LNCAP (cell line): Measurements from ENCODE around the gene LHX6.

Experiments
- CTCF ChIP-seq: fragments of 450-650 bp; IDR thresholded peaks from 2 replicates; pipeline ENCODE4 v1.5.1; 2017; ENCODE audit warnings: mild to moderate bottlenecking

Gene LHX6

DNA sequence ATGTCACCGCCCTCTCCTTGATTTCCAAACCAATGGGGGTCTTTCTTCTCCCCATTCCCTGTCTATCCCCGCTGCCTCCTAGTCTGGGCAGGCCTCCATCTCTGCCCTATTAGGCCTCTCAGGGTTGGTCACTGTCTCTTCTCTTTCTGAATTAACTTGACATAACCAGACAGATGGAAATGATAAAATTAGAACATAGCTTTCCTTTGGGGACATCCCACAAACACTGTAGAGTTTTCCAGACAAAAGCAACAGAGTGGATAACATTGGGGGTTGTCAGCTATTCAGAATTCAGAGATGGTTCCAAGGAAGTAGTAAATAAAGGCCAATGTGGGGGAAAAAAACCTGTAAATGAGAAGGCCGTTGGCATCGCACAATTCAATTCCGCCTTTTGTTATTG, 24.7 kb downstream of the LHX6 start:
- no peak for TF ChIP-seq CTCF

- TF ChIP-seq CTCF: no peak
Observed at GRCh38 chr9:122202111-122202510, 26.6 kb downstream of the LHX6 start.

- no peak for TF ChIP-seq CTCF
Observed at GRCh38 chr9:122201641-122202040, 27.1 kb downstream of the LHX6 start.

- TF ChIP-seq CTCF: no peak
Observed at GRCh38 chr9:122200960-122201595, 27.7 kb downstream of the LHX6 start.

- TF ChIP-seq CTCF: no peak
Observed at GRCh38 chr9:122197882-122198281, 30.9 kb downstream of the LHX6 start.

DNA sequence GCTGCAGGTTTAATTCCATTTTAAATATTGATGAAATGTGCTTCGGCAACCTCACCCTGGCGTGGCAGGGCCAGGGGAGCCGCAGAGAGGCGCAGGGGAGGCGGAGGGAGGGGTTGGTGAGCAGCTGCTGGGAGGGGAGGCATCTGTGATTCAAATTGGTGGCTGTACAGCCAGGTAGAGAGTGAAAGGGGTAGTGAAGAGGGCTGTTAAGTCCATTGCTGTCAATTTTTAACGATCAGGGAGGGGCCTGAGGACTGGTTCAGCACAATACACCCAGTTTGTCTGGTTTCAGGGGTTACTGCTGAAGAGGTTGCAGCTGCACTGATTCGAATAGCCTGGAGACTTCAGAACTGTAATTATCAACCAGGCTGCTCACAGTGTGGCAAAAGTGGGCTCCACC, 31.3 kb downstream of the LHX6 start:
- TF ChIP-seq CTCF: no peak

- no peak for TF ChIP-seq CTCF
Observed at GRCh38 chr9:122195875-122196274, 32.9 kb downstream of the LHX6 start.

DNA sequence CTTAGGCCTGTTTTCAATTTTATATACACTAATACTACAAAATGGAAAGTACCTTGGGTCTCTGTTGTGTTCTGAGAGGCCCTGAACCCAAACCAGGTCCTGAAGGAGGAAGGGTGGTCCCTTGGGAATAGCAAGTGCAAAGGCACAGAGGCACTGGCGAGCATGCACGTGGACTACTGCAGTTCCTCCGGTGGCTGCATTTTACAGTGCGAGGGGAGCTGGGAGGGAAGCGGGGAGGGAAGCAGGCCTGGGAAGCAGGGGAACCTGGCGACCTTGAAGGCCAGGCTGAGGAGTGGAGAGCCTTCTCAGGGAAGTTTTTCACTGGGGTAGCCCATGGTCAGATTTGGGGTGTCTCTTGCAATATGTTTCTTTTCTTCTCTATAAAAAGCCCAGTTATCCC, 35.1 kb downstream of the LHX6 start:
- no peak for TF ChIP-seq CTCF
